GM12878 (cell line): Measurements from ENCODE around the gene ZNF385D. TPM values are rescaled to one million over a fixed set of nuclear protein-coding genes. Genes with fewer than 3 reads are reported as not detected.

Experiments used
- ATAC-seq: fragments of 200-7000 bp; cut with Tn5 transposase; 3 replicates; pipeline ENCODE4 v1.9.1; 2020; ENCODE audit warnings: mild to moderate bottlenecking, moderate library complexity
- BruUV-seq: library from RNA; stranded (reverse); fragments of 400-500 nt; replicated peaks from 2 replicates; lab custom pipeline; 2021; lab: Mats Ljungman, UMichigan
- CTCF ChIA-PET: fragments of 300-600 bp; sonication (Branson Sonifier 250); formaldehyde crosslinking; extraction: SDS; loops from one replicate; lab custom pipeline; 2021; ENCODE audit warnings: inconsistent platforms; lab: Yijun Ruan, JAX
- POLR2A ChIA-PET: fragments of 350-600 bp; formaldehyde crosslinking; extraction: SDS; loops from one replicate; lab custom pipeline; 2021; ENCODE audit warnings: inconsistent platforms; lab: Charles Lee
- RAD21 ChIA-PET: fragments of 300-600 bp; sonication (Branson Sonifier 250); formaldehyde crosslinking; loops from one replicate; lab custom pipeline; 2023; ENCODE audit warnings: antibody characterized with exemption; ENCODE audit not compliant: unreplicated experiment; lab: Charles Lee
- SMC1A ChIA-PET: fragments of 300-600 bp; sonication (Branson Sonifier 250); formaldehyde crosslinking; loops from one replicate; lab custom pipeline; 2023; ENCODE audit not compliant: unreplicated experiment, uncharacterized antibody; lab: Charles Lee
- DNase-seq: peaks from one replicate; pipeline ENCODE4 v3.0.0-alpha.2; 2011; ENCODE audit warnings: low read depth, low spot score
- FAIRE-seq: peaks from 3 replicates; lab custom pipeline; 2011; peaks lifted over from hg19 to GRCh38; lab: Jason Lieb, UNC
- H2AFZ ChIP-seq: 2 replicates; pipeline ENCODE4 v1.6.0; 2011; ENCODE audit warnings: low read depth, low read length, control low read depth; ENCODE audit not compliant: control insufficient read depth
- H3K27ac ChIP-seq: 2 replicates; pipeline ENCODE4 v1.5.1; 2011; ENCODE audit warnings: control low read depth; ENCODE audit not compliant: control insufficient read depth, insufficient read depth
- H3K27me3 ChIP-seq, 2 experiments: replicated peaks in 1 of 2; 2 replicates each; pipeline versions ENCODE4 v1.6.0 to v1.6.1; 2011; ENCODE audit warnings: low read length in 1 of 2; ENCODE audit not compliant: control insufficient read depth in 2 of 2, insufficient read depth in 2 of 2
- H3K36me3 ChIP-seq, 2 experiments: 2 replicates each; pipeline ENCODE4 v1.5.1; 2011; ENCODE audit warnings: low read length in 1 of 2; ENCODE audit not compliant: control insufficient read depth in 2 of 2, insufficient read depth in 2 of 2
- H3K4me1 ChIP-seq: 2 replicates; pipeline ENCODE4 v1.6.1; 2011; ENCODE audit warnings: mild to moderate bottlenecking, low read length, moderate library complexity, mixed read lengths; ENCODE audit not compliant: control insufficient read depth, insufficient read depth
- H3K4me2 ChIP-seq: 2 replicates; pipeline ENCODE4 v1.6.0; 2011; ENCODE audit warnings: control low read depth; ENCODE audit not compliant: control insufficient read depth, insufficient read depth
- H3K4me3 ChIP-seq: fragments of 200-600 bp; sonication (generic); 2 replicates; pipeline ENCODE4 v1.5.1; 2016
- H3K79me2 ChIP-seq: 2 replicates; pipeline ENCODE4 v1.6.0; 2011; ENCODE audit warnings: low read length; ENCODE audit not compliant: control insufficient read depth, insufficient read depth
- H3K9ac ChIP-seq: 2 replicates; pipeline ENCODE4 v1.8.0; 2011; ENCODE audit warnings: low read length, control low read depth, mixed read lengths; ENCODE audit not compliant: control insufficient read depth, insufficient read depth
- H3K9me3 ChIP-seq: replicated peaks from 3 replicates; pipeline ENCODE4 v1.5.1; 2011; ENCODE audit warnings: mild to moderate bottlenecking, low read length; ENCODE audit not compliant: control insufficient read depth, insufficient read depth
- H4K20me1 ChIP-seq: 2 replicates; pipeline ENCODE4 v1.6.0; 2011; ENCODE audit not compliant: control insufficient read depth, insufficient read depth
- CHD1 ChIP-seq: IDR thresholded peaks from 2 replicates; pipeline ENCODE4 v1.6.1; 2012; ENCODE audit warnings: low read depth, low read length, improper control_type of control experiment
- EED ChIP-seq: sonication (generic); IDR thresholded peaks from 2 replicates; pipeline ENCODE4 v1.6.1; 2016; ENCODE audit warnings: antibody characterized with exemption, low read depth
- IKZF2 ChIP-seq, 2 experiments: fragments of 450-650 bp; IDR thresholded peaks; 2 replicates each; pipeline ENCODE4 v1.6.1; 2017; ENCODE audit warnings: mild to moderate bottlenecking in 2 of 2, moderate library complexity in 2 of 2
- MTA3 ChIP-seq: IDR thresholded peaks from 2 replicates; pipeline ENCODE4 v1.6.1; 2012; ENCODE audit warnings: low read length, inconsistent platforms, borderline replicate concordance
- MXI1 ChIP-seq: fragments of 150-350 bp; IDR thresholded peaks from 2 replicates; pipeline ENCODE4 v1.6.1; 2011; ENCODE audit warnings: low read depth, mild to moderate bottlenecking, inconsistent platforms, low read length, improper control_type of control experiment
- NKRF ChIP-seq: fragments of 450-650 bp; conservative IDR thresholded peaks from 2 replicates; pipeline ENCODE4 v1.6.1; 2017; ENCODE audit warnings: mild to moderate bottlenecking, moderate library complexity
- ZZZ3 ChIP-seq: IDR thresholded peaks from 2 replicates; pipeline ENCODE4 v1.6.1; 2011; ENCODE audit warnings: low read depth; ENCODE audit not compliant: control insufficient read depth, insufficient read length
- WGBS: methylation state at CpG from one replicate; pipeline ENCODE4 v1.1.6; 2016; ENCODE audit warnings: low lambda C conversion rate; ENCODE audit not compliant: insufficient replicate concordance, insufficient coverage; ENCODE audit errors: missing lambda C conversion rate; 5-methylcytosine and 5-hydroxymethylcytosine counted together
- in situ Hi-C: fragments of 300-500 bp; cut with MboI; formaldehyde crosslinking; loops from 9 replicates; pipeline ENCODE4 v1.14.3; 2018; ENCODE audit warnings: mixed read lengths
- intact Hi-C: fragments of 100-400 bp; cut with micrococcal nuclease; formaldehyde crosslinking; loops from one replicate; pipeline ENCODE4 v1.14.2; 2022; ENCODE audit not compliant: unreplicated experiment
- polyA plus RNA-seq, 11 experiments: library from polyadenylated mRNA; depleted of rRNA in 4 of 11; unstranded in 6 of 11; stranded (reverse) in 5 of 11; fragments of >200 nt; fragmentation: Nextera tagmentation in 4 of 11; fragmentation: Illumina TruSeq in 1 of 11; extraction: Ambion mirVana in 4 of 11; extraction: Trizol in 1 of 11; gene quantifications; 1 replicate in 1 of 11; 2 replicates in 10 of 11; pipeline versions ENCODE4 v1.2.1 to v1.2.3, GENCODE V29; 2011 to 2016; ENCODE audit warnings: inconsistent platforms in 2 of 11, missing spikeins in 2 of 11, low read depth in 1 of 11
- total RNA-seq, 4 experiments: library from RNA; depleted of rRNA in 3 of 4; stranded (reverse); fragments of >200 nt in 3 of 4; fragmentation: Illumina TruSeq in 1 of 4; extraction: Trizol in 1 of 4; gene quantifications; 2 replicates each; pipeline versions ENCODE4 v1.2.1 to v1.2.3, GENCODE V29; 2013 to 2021

Gene ZNF385D
- total and polyA plus RNA-seq, 10 of the 15 experiments (the other 5 are each of a cell fraction or from before 2014, with no cell fraction given), result 0.01 to 0.62 (median 0.18) TPM; not detected in 5

GRCh38 chr3:21481991-21482390, 269.0 kb downstream of the ZNF385D start:
- 0% methylated on average over 1 of the region's 1 CpG for WGBS
- Histone ChIP-seq H3K79me2 (no peaks in the 10 kb centered on the region), H3K36me3 (no peaks in the 10 kb centered on the region), H3K4me1 (no peaks in the 10 kb centered on the region), H3K9me3 (no peaks in the 10 kb centered on the region), H3K27me3 (no peaks in the 10 kb centered on the region), H3K4me2 (no peak overlapping the region), H2AFZ (no peak overlapping the region), H3K27ac (no peak overlapping the region), H3K9ac (no peak overlapping the region), H3K4me3 (no peak overlapping the region), H4K20me1 (no peaks in the 10 kb centered on the region)
- ChIA-PET POLR2A (interaction anchor here (0.6 kb wide), 1 partner anchor 33 kb away, joined by 3 read pairs; no protein-coding TSS in a partner anchor), RAD21 (interaction anchor here (1.5 to 2.1 kb wide), 4 partner anchors 17 to 311 kb away, joined by 3 to 5 read pairs (median 4); no protein-coding TSS in a partner anchor), CTCF (interaction anchor here (1.0 to 1.7 kb wide), 4 partner anchors 33 to 971 kb away, joined by 3 to 5 read pairs (median 4); no protein-coding TSS in a partner anchor), SMC1A (interaction anchor here (0.8 to 1.9 kb wide), 7 partner anchors 10 to 311 kb away, joined by 3 to 5 read pairs (median 3); no protein-coding TSS in a partner anchor)
- ATAC-seq (no peak), FAIRE-seq (no peak), DNase-seq (no peak)
- in situ Hi-C loops, result loop anchor here (10.0 to 25.0 kb wide), 2 partner anchors 967 to 1145 kb away; no protein-coding TSS in a partner anchor
- BruUV-seq, result no TSS peak
- no peak for TF ChIP-seq ZZZ3
- TF ChIP-seq CHD1, result no peak
- no peak for TF ChIP-seq EED
- TF ChIP-seq MTA3, result no peak
- no peak for TF ChIP-seq MXI1
- TF ChIP-seq IKZF2 (IDR thresholded peaks at IDR 0.05), result no peak
- no peak for TF ChIP-seq NKRF
- intact Hi-C loops, result no loop called here
